ENCODE results near the gene LMAN1L.

DNA sequence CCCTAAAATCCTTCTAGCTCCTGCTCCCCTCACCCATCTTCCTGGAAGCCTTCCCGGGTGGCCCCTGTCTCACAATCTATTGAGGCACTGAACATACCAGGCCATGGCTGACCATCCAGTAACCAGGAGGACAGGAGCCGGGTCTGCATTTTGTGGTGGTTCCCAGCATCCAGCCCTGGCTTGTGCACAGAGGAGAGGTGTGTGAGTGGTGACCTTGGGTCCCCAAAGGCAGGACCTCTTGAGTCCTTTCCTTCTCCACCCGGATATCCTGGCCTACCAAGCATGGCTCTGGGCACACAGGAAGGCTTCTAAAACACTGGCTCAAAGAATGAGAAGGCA is 22.9 kb upstream of the LMAN1L start:
- TF ChIP-seq, protein P1, sequence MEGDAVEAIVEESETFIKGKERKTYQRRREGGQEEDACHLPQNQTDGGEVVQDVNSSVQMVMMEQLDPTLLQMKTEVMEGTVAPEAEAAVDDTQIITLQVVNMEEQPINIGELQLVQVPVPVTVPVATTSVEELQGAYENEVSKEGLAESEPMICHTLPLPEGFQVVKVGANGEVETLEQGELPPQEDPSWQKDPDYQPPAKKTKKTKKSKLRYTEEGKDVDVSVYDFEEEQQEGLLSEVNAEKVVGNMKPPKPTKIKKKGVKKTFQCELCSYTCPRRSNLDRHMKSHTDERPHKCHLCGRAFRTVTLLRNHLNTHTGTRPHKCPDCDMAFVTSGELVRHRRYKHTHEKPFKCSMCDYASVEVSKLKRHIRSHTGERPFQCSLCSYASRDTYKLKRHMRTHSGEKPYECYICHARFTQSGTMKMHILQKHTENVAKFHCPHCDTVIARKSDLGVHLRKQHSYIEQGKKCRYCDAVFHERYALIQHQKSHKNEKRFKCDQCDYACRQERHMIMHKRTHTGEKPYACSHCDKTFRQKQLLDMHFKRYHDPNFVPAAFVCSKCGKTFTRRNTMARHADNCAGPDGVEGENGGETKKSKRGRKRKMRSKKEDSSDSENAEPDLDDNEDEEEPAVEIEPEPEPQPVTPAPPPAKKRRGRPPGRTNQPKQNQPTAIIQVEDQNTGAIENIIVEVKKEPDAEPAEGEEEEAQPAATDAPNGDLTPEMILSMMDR (optimal IDR thresholded peaks at IDR 0.05 in 1 of 3, IDR thresholded peaks at IDR 0.05 in 1 of 3, conservative IDR thresholded peaks at IDR 0.05 in 1 of 3; ENCODE audit: extremely low read depth in 1 of 3, insufficient read depth in 2 of 3, low read length in 3 of 3): no peak
- TF ChIP-seq EZH2 (IDR thresholded peaks at IDR 0.05; ENCODE audit: low read length): no peak
